AG04449 (cell line): ENCODE results near the gene CCDC57.

Source experiments
- CTCF ChIA-PET: fragments of 350-600 bp; formaldehyde crosslinking; extraction: SDS; loops from one replicate; lab custom pipeline; 2021; ENCODE audit warnings: antibody characterized with exemption; lab: Yijun Ruan, JAX
- POLR2A ChIA-PET: fragments of 400-600, 350-600 bp; formaldehyde crosslinking; extraction: SDS; loops from one replicate; lab custom pipeline; 2020; ENCODE audit warnings: antibody characterized with exemption, inconsistent platforms; lab: Yijun Ruan, JAX
- DNase-seq: peaks from one replicate; pipeline ENCODE4 v3.0.0-alpha.2; 2010; ENCODE audit warnings: low read depth, low spot score
- H3K4me3 ChIP-seq: 2 replicates; pipeline ENCODE4 v1.5.1; 2011; ENCODE audit warnings: low read depth, mild to moderate bottlenecking, control low read depth, low read length
- CTCF ChIP-seq: IDR thresholded peaks from one replicate; pipeline ENCODE4 v1.5.1; 2011; ENCODE audit warnings: mild to moderate bottlenecking, moderate library complexity, low read length, control low read depth, inconsistent platforms; ENCODE audit not compliant: insufficient read depth; ENCODE audit errors: missing control alignments

The CCDC57 gene

GRCh38 chr17:82121660-82122629 is 90.7 kb downstream of the CCDC57 start:
- POLR2A ChIA-PET, result no interaction called here
- H3K4me3 ChIP-seq, result no peak overlapping the region
- TF ChIP-seq CTCF, result no peak
- CTCF ChIA-PET, result interaction anchor here (1.0 kb wide), 1 partner anchor 92 kb away, joined by 4 read pairs; no protein-coding TSS in a partner anchor
- DNase-seq, result no peak

- DNase-seq, result no peak
- no peak overlapping the region for H3K4me3 ChIP-seq
- ChIA-PET CTCF (interaction anchor here (1.0 kb wide), 1 partner anchor 91 kb away, joined by 4 read pairs; no protein-coding TSS in a partner anchor), POLR2A (interaction anchor here (0.6 kb wide), 1 partner anchor 16 kb away, joined by 3 read pairs; no protein-coding TSS in a partner anchor)
- TF ChIP-seq CTCF, result no peak
These were observed 91.4 kb downstream of the CCDC57 start for GRCh38 chr17:82121246-82121645.

GRCh38 chr17:82120148-82120547 is 92.5 kb downstream of the CCDC57 start:
- no peak overlapping the region for H3K4me3 ChIP-seq
- DNase-seq, result no peak
- ChIA-PET POLR2A (no interaction called here), CTCF (no interaction called here)
- TF ChIP-seq CTCF, result no peak

- no peak for TF ChIP-seq CTCF
- H3K4me3 ChIP-seq, result no peak overlapping the region
- ChIA-PET CTCF (no interaction called here), POLR2A (no interaction called here)
- no peak for DNase-seq
These were observed 93.7 kb downstream of the CCDC57 start for GRCh38 chr17:82118815-82119380.

GRCh38 chr17:82118168-82118814 is 94.4 kb downstream of the CCDC57 start:
- DNase-seq, result no peak
- no peak overlapping the region for H3K4me3 ChIP-seq
- ChIA-PET POLR2A (no interaction called here), CTCF (no interaction called here)
- TF ChIP-seq CTCF, result no peak
